Measurements from ENCODE around the gene C1RL.

GRCh38 chr12:7101047-7101693 lies 7.8 kb downstream of the C1RL start:
- TF ChIP-seq CTCF (IDR thresholded peaks at IDR 0.05) = no peak
- no peak for TF ChIP-seq EP300 (IDR thresholded peaks at IDR 0.05)
